T-helper 1 cell treated with Interleukin-12 subunit alpha and Interleukin-12 subunit beta and Interleukin-4 antibody, amounts not matched to agents 30 μg/mL and 1 μg/mL, for 36 hours (primary cell): ENCODE data around the gene GALNT17.

Experiments
- H3K27ac Mint-ChIP-seq: one replicate; pipeline ENCODE4 v1.8.0; 2021; ENCODE audit warnings: mild to moderate bottlenecking, mixed read lengths
- H3K27me3 Mint-ChIP-seq: one replicate; pipeline ENCODE4 v1.8.0; 2021; ENCODE audit warnings: low read depth, mixed read lengths
- H3K36me3 Mint-ChIP-seq: one replicate; pipeline ENCODE4 v1.8.0; 2021; ENCODE audit warnings: low read depth, mixed read lengths
- H3K4me1 Mint-ChIP-seq: one replicate; pipeline ENCODE4 v1.8.0; 2021; ENCODE audit warnings: low read depth, mixed read lengths
- H3K4me3 Mint-ChIP-seq: one replicate; pipeline ENCODE4 v1.8.0; 2021; ENCODE audit warnings: mild to moderate bottlenecking, moderate library complexity, mixed read lengths
- H3K9me3 Mint-ChIP-seq: one replicate; pipeline ENCODE4 v1.8.0; 2021; ENCODE audit warnings: mixed read lengths

The GALNT17 gene

DNA sequence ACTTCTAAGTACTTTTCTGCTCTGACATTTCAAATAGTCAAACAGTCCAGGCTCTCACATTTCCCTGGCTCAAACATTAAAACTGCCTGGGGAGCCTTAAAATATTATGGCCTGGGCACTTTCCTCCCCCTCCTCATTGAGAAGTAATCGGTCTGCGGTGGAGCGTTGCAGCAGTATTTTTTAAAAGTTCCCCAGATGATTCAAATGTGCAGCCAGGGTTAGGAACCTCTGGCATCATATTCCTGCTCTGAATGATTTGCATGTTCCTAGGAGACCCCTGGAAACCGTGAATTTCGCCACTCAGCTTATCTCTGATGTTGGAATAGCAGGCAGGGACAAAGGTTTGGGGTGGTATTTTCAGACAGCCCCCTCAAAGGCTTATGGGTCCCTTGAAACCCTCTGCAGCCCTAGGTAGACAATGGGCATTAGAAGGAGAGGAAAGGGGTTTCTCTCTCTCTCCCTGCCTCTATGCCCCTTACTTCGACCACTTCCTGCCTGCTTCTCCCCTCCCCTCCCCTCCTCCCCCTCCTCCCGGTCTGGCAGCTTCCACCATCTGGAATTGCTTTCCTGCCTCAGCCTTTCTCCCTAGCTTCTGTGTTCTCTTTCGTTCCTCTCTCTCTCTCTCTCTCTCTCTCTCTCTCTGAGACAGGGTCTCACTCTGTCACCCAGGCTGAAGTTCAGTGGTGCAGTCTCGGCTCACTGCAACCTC lies 622.2 kb downstream of the GALNT17 start:
- Mint-ChIP-seq H3K4me3 (no peak overlapping the region), H3K27ac (no peak overlapping the region), H3K9me3 (peaks cover 9% of the 10 kb centered on the region)

DNA sequence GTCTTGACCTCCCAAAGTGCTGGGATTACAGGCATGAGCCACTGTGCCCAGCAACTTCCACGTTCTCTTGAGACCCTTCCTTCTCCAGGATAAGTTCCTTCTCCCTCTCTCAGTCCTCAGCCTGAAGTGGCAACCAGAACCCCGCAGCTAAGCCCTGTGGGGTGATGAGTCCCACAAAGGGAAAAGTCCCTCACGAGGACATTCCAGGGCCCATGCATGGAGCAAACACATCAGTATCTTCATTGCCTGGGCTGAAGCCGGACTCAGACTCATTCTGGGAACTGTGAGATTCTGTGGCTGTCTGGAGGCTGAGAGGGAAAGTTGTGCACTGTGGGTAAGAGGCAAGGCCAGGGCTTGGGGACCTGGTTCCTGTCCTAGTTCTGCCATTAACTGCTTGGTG lies 622.9 kb downstream of the GALNT17 start:
- H3K4me3 Mint-ChIP-seq, result no peak overlapping the region
- H3K27me3 Mint-ChIP-seq, result no peaks in the 10 kb centered on the region
- H3K27ac Mint-ChIP-seq, result no peak overlapping the region
- peaks cover 7% of the 10 kb centered on the region for H3K9me3 Mint-ChIP-seq
- no peaks in the 10 kb centered on the region for H3K4me1 Mint-ChIP-seq
- H3K36me3 Mint-ChIP-seq, result no peaks in the 10 kb centered on the region

More for the DNA sequence above, 622.2 kb downstream of the GALNT17 start:
- H3K27me3 Mint-ChIP-seq, result no peaks in the 10 kb centered on the region
- H3K4me1 Mint-ChIP-seq, result no peaks in the 10 kb centered on the region
- H3K36me3 Mint-ChIP-seq, result no peaks in the 10 kb centered on the region

GRCh38 chr7:71761336-71761735 lies 629.4 kb downstream of the GALNT17 start:
- Mint-ChIP-seq H3K4me3 (no peak overlapping the region), H3K4me1 (no peaks in the 10 kb centered on the region), H3K27me3 (no peaks in the 10 kb centered on the region), H3K27ac (no peak overlapping the region), H3K9me3 (peaks cover 21% of the 10 kb centered on the region), H3K36me3 (no peaks in the 10 kb centered on the region)
